ENCODE results near the gene PTPN14. TPM values are rescaled to one million over a fixed set of nuclear protein-coding genes. Genes with fewer than 3 reads are reported as not detected.

The PTPN14 gene
- polyA plus RNA-seq, 1 donor from 2014 or later, result 0.07 TPM

DNA sequence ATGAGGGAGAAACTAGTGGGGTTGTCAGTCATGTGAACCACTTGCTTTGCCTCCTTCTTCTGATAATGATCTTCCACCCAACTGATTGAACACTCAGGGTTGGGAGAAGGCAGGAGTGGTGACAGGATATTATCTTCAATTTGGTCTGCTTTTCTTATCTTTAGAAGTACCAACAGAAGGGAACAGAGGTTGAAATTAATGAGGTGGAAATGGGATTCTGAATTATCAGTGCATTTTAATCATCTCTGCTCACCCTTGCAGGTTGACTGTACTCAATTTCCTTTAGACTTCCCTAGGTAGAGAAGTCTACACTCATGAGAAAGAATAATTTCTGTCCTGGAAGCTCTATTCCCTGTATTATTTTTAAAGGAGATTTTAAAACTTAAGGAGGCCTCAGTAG lies 19.9 kb upstream of the PTPN14 start:
- Histone ChIP-seq H3K9ac (ENCODE audit: low read length) (no peak overlapping the region), H4K20me1 (ENCODE audit: insufficient read depth) (no peaks in the 10 kb centered on the region), H3K27me3 (ENCODE audit: insufficient read depth, low read depth, low read length) (no peaks in the 10 kb centered on the region), H3K79me2 (replicated peaks; ENCODE audit: insufficient read depth, low read length) (no peaks in the 10 kb centered on the region), H3K4me3 (ENCODE audit: low read length) (no peak overlapping the region), H2AFZ (ENCODE audit: low read depth, low read length) (no peak overlapping the region), H3K27ac (ENCODE audit: low read length) (no peak overlapping the region), H3K4me2 (ENCODE audit: low read length) (no peak overlapping the region), H3K9me3 (ENCODE audit: low read length) (peaks cover 3% of the 10 kb centered on the region), H3K9me2 (ENCODE audit: insufficient read depth, low read length) (no peaks in the 10 kb centered on the region), H3K36me3 (ENCODE audit: insufficient read depth, low read length) (no peaks in the 10 kb centered on the region), H3F3A (ENCODE audit: insufficient read depth, low read length, poor library complexity, severe bottlenecking) (no peaks in the 10 kb centered on the region)
- no peak for TF ChIP-seq TAF1 (IDR thresholded peaks at IDR 0.05; ENCODE audit: low read depth)
- no peak for TF ChIP-seq EP300 (conservative IDR thresholded peaks at IDR 0.05; ENCODE audit: poor library complexity, severe bottlenecking)
- TF ChIP-seq RAD21 (conservative IDR thresholded peaks at IDR 0.05), result no peak
- TF ChIP-seq SMC3 (conservative IDR thresholded peaks at IDR 0.05; ENCODE audit: poor library complexity), result no peak
- TF ChIP-seq EZH2 (IDR thresholded peaks at IDR 0.05; ENCODE audit: borderline replicate concordance, insufficient read depth, low read length, poor library complexity, severe bottlenecking), result no peak
- TF ChIP-seq, protein P1, sequence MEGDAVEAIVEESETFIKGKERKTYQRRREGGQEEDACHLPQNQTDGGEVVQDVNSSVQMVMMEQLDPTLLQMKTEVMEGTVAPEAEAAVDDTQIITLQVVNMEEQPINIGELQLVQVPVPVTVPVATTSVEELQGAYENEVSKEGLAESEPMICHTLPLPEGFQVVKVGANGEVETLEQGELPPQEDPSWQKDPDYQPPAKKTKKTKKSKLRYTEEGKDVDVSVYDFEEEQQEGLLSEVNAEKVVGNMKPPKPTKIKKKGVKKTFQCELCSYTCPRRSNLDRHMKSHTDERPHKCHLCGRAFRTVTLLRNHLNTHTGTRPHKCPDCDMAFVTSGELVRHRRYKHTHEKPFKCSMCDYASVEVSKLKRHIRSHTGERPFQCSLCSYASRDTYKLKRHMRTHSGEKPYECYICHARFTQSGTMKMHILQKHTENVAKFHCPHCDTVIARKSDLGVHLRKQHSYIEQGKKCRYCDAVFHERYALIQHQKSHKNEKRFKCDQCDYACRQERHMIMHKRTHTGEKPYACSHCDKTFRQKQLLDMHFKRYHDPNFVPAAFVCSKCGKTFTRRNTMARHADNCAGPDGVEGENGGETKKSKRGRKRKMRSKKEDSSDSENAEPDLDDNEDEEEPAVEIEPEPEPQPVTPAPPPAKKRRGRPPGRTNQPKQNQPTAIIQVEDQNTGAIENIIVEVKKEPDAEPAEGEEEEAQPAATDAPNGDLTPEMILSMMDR (IDR thresholded peaks at IDR 0.05; ENCODE audit: poor library complexity, severe bottlenecking), result no peak
- TF ChIP-seq POLR2AphosphoS5 (IDR thresholded peaks at IDR 0.05), result no peak
- TF ChIP-seq MXI1 (conservative IDR thresholded peaks at IDR 0.05; ENCODE audit: poor library complexity, severe bottlenecking), result no peak
- TF ChIP-seq, protein P2, sequence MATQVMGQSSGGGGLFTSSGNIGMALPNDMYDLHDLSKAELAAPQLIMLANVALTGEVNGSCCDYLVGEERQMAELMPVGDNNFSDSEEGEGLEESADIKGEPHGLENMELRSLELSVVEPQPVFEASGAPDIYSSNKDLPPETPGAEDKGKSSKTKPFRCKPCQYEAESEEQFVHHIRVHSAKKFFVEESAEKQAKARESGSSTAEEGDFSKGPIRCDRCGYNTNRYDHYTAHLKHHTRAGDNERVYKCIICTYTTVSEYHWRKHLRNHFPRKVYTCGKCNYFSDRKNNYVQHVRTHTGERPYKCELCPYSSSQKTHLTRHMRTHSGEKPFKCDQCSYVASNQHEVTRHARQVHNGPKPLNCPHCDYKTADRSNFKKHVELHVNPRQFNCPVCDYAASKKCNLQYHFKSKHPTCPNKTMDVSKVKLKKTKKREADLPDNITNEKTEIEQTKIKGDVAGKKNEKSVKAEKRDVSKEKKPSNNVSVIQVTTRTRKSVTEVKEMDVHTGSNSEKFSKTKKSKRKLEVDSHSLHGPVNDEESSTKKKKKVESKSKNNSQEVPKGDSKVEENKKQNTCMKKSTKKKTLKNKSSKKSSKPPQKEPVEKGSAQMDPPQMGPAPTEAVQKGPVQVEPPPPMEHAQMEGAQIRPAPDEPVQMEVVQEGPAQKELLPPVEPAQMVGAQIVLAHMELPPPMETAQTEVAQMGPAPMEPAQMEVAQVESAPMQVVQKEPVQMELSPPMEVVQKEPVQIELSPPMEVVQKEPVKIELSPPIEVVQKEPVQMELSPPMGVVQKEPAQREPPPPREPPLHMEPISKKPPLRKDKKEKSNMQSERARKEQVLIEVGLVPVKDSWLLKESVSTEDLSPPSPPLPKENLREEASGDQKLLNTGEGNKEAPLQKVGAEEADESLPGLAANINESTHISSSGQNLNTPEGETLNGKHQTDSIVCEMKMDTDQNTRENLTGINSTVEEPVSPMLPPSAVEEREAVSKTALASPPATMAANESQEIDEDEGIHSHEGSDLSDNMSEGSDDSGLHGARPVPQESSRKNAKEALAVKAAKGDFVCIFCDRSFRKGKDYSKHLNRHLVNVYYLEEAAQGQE (IDR thresholded peaks at IDR 0.05; ENCODE audit: borderline replicate concordance), result no peak

DNA sequence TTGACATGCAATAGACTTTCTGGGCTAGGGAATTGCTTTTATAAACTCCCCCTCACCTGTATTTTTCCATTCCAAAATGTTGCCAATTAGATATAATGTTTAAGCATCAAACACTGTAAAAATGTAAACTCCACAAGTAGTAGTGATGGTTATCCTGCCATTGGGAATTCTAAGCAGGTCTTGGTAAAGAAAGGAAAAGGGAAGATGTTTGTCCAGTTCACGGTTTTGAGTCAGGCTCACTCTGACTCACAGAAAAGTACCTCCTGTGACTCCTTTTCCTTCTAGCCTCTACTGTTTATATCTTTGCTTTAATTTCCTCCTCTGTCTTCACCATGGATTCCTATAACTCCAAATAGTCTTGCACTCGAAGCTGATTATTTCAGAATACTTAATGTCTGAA lies 19.0 kb upstream of the PTPN14 start:
- no peaks in the 10 kb centered on the region for H3F3A ChIP-seq (ENCODE audit: insufficient read depth, low read length, poor library complexity, severe bottlenecking)
- H3K9me2 ChIP-seq (ENCODE audit: insufficient read depth, low read length), result no peaks in the 10 kb centered on the region
- no peak overlapping the region for H3K4me3 ChIP-seq (ENCODE audit: low read length)
- H3K79me2 ChIP-seq (replicated peaks; ENCODE audit: insufficient read depth, low read length), result no peaks in the 10 kb centered on the region
- H3K9ac ChIP-seq (ENCODE audit: low read length), result no peak overlapping the region
- H4K20me1 ChIP-seq (ENCODE audit: insufficient read depth), result no peaks in the 10 kb centered on the region
- no peak overlapping the region for H3K4me2 ChIP-seq (ENCODE audit: low read length)
- H2AFZ ChIP-seq (ENCODE audit: low read depth, low read length), result no peak overlapping the region
- TF ChIP-seq EP300 (conservative IDR thresholded peaks at IDR 0.05; ENCODE audit: poor library complexity, severe bottlenecking) (no peak), MXI1 (conservative IDR thresholded peaks at IDR 0.05; ENCODE audit: poor library complexity, severe bottlenecking) (no peak), SMC3 (conservative IDR thresholded peaks at IDR 0.05; ENCODE audit: poor library complexity) (no peak), POLR2AphosphoS5 (IDR thresholded peaks at IDR 0.05) (no peak), TAF1 (IDR thresholded peaks at IDR 0.05; ENCODE audit: low read depth) (no peak), RAD21 (conservative IDR thresholded peaks at IDR 0.05) (no peak), EZH2 (IDR thresholded peaks at IDR 0.05; ENCODE audit: borderline replicate concordance, insufficient read depth, low read length, poor library complexity, severe bottlenecking) (no peak)
- TF ChIP-seq, protein P1 (IDR thresholded peaks at IDR 0.05; ENCODE audit: poor library complexity, severe bottlenecking), result no peak
- TF ChIP-seq, protein P2 (IDR thresholded peaks at IDR 0.05; ENCODE audit: borderline replicate concordance), result no peak
- no peaks in the 10 kb centered on the region for H3K9me3 ChIP-seq (ENCODE audit: low read length)
- H3K36me3 ChIP-seq (ENCODE audit: insufficient read depth, low read length), result no peaks in the 10 kb centered on the region
- H3K27me3 ChIP-seq (ENCODE audit: insufficient read depth, low read depth, low read length), result no peaks in the 10 kb centered on the region
- no peak overlapping the region for H3K27ac ChIP-seq (ENCODE audit: low read length)

Measured in neural cell (in vitro differentiated cells).